M059J (cell line): ENCODE measurements around the gene GALNT2. TPM values are rescaled to one million over a fixed set of nuclear protein-coding genes. Genes with fewer than 3 reads are reported as not detected.
A peak's percentile ranks its signal among the peaks of the same experiment; 100 is the strongest.

Source experiments
- DNase-seq: peaks from one replicate; pipeline ENCODE4 v3.0.0-alpha.2; 2012; ENCODE audit warnings: low read depth
- total RNA-seq: library from RNA; depleted of rRNA; stranded (reverse); fragments of >200 nt; shearing (Covaris generic); gene quantifications from 2 replicates; pipeline ENCODE4 v1.2.3, GENCODE V29; 2014

Gene GALNT2
- total RNA-seq, 1 experiment from 2014 or later, result 65.1 TPM

GRCh38 chr1:230186003-230186863 is 119.2 kb downstream of the GALNT2 start:
- peak; percentile 92 for DNase-seq

- DNase-seq, result no peak
Measured at GRCh38 chr1:230186874-230187273, 119.8 kb downstream of the GALNT2 start.

GRCh38 chr1:230187290-230187689 is 120.3 kb downstream of the GALNT2 start:
- DNase-seq, result no peak

GRCh38 chr1:230188826-230189225 is 121.8 kb downstream of the GALNT2 start:
- DNase-seq, result no peak

- DNase-seq, result no peak
Measured at GRCh38 chr1:230189341-230189740, 122.3 kb downstream of the GALNT2 start.

GRCh38 chr1:230189824-230190223 is 122.8 kb downstream of the GALNT2 start:
- no peak for DNase-seq

- DNase-seq, result no peak
Measured at GRCh38 chr1:230191079-230191804, 124.2 kb downstream of the GALNT2 start.

GRCh38 chr1:230191855-230192254 is 124.8 kb downstream of the GALNT2 start:
- no peak for DNase-seq

GRCh38 chr1:230194525-230194924 is 127.5 kb downstream of the GALNT2 start:
- no peak for DNase-seq

- no peak for DNase-seq
Measured at GRCh38 chr1:230195199-230195598, 128.2 kb downstream of the GALNT2 start.

- DNase-seq, result no peak
Measured at GRCh38 chr1:230196077-230196476, 129.0 kb downstream of the GALNT2 start.

GRCh38 chr1:230197644-230198567 is 130.9 kb downstream of the GALNT2 start:
- no peak for DNase-seq

GRCh38 chr1:230199034-230199433 is 132.0 kb downstream of the GALNT2 start:
- DNase-seq, result no peak

- DNase-seq, result no peak
Measured at GRCh38 chr1:230199554-230199953, 132.5 kb downstream of the GALNT2 start.

GRCh38 chr1:230200276-230200675 is 133.2 kb downstream of the GALNT2 start:
- DNase-seq, result no peak

GRCh38 chr1:230201445-230201844 is 134.4 kb downstream of the GALNT2 start:
- DNase-seq, result no peak

GRCh38 chr1:230204842-230205241 is 137.8 kb downstream of the GALNT2 start:
- DNase-seq, result no peak

GRCh38 chr1:230205719-230206198 is 138.7 kb downstream of the GALNT2 start:
- no peak for DNase-seq

GRCh38 chr1:230206207-230206606 is 139.2 kb downstream of the GALNT2 start:
- DNase-seq, result no peak

GRCh38 chr1:230206976-230207375 is 139.9 kb downstream of the GALNT2 start:
- no peak for DNase-seq

GRCh38 chr1:230207598-230207997 is 140.6 kb downstream of the GALNT2 start:
- no peak for DNase-seq
